GM19455 (cell line): ENCODE measurements around the gene RYR2.
"Not testable (repeated sequence)": the region's sequence is repeated elsewhere in the genome, so short reads cannot be mapped to it uniquely, and the experiment has no call there.

Experiments
- ATAC-seq: cut with Tn5 transposase; IDR thresholded peaks from one replicate; pipeline ENCODE4 v1.9.1; 2021; ENCODE audit not compliant: unreplicated experiment

RYR2 gene

GRCh38 chr1:237820634-237821033 is 778.6 kb downstream of the RYR2 start:
- not testable (repeated sequence) for ATAC-seq

GRCh38 chr1:237832858-237833257 is 790.9 kb downstream of the RYR2 start:
- no peak for ATAC-seq

GRCh38 chr1:237834048-237834447 is 792.1 kb downstream of the RYR2 start:
- ATAC-seq, result no peak

GRCh38 chr1:237834461-237834860 is 792.5 kb downstream of the RYR2 start:
- no peak for ATAC-seq

- ATAC-seq, result no peak
Observed at GRCh38 chr1:237838320-237838719, 796.3 kb downstream of the RYR2 start.

GRCh38 chr1:237838904-237839534 is 797.0 kb downstream of the RYR2 start:
- ATAC-seq, result no peak

- ATAC-seq, result no peak
Observed at GRCh38 chr1:237841485-237841884, 799.5 kb downstream of the RYR2 start.

- not testable (repeated sequence) for ATAC-seq
Observed at GRCh38 chr1:237843516-237843915, 801.5 kb downstream of the RYR2 start.

- ATAC-seq, result no peak
Observed at GRCh38 chr1:237851210-237851845, 809.3 kb downstream of the RYR2 start.

GRCh38 chr1:237852342-237852741 is 810.4 kb downstream of the RYR2 start:
- no peak for ATAC-seq

GRCh38 chr1:237857455-237857854 is 815.5 kb downstream of the RYR2 start:
- no peak for ATAC-seq

- no peak for ATAC-seq
Observed at GRCh38 chr1:237858992-237859391, 817.0 kb downstream of the RYR2 start.

GRCh38 chr1:237861944-237862343 is 820.0 kb downstream of the RYR2 start:
- no peak for ATAC-seq

GRCh38 chr1:237863234-237863633 is 821.2 kb downstream of the RYR2 start:
- no peak for ATAC-seq

- no peak for ATAC-seq
Observed at GRCh38 chr1:237864338-237865244, 822.6 kb downstream of the RYR2 start.

GRCh38 chr1:237867380-237867888 is 825.5 kb downstream of the RYR2 start:
- no peak for ATAC-seq

GRCh38 chr1:237868817-237869600 is 827.0 kb downstream of the RYR2 start:
- no peak for ATAC-seq

GRCh38 chr1:237873487-237874211 is 831.7 kb downstream of the RYR2 start:
- no peak for ATAC-seq

- ATAC-seq, result no peak
Observed at GRCh38 chr1:237875291-237875690, 833.3 kb downstream of the RYR2 start.

- no peak for ATAC-seq
Observed at GRCh38 chr1:237877631-237878030, 835.6 kb downstream of the RYR2 start.
